Fibroblast of gingiva (primary cell): ENCODE data around the gene METTL27.
"Not testable (repeated sequence)": the region's sequence is repeated elsewhere in the genome, so short reads cannot be mapped to it uniquely, and the experiment has no call there.

ENCODE experiments used
- DNase-seq: peaks from one replicate; pipeline ENCODE4 v3.0.0-alpha.2; 2011; ENCODE audit warnings: low read depth

Gene METTL27

DNA sequence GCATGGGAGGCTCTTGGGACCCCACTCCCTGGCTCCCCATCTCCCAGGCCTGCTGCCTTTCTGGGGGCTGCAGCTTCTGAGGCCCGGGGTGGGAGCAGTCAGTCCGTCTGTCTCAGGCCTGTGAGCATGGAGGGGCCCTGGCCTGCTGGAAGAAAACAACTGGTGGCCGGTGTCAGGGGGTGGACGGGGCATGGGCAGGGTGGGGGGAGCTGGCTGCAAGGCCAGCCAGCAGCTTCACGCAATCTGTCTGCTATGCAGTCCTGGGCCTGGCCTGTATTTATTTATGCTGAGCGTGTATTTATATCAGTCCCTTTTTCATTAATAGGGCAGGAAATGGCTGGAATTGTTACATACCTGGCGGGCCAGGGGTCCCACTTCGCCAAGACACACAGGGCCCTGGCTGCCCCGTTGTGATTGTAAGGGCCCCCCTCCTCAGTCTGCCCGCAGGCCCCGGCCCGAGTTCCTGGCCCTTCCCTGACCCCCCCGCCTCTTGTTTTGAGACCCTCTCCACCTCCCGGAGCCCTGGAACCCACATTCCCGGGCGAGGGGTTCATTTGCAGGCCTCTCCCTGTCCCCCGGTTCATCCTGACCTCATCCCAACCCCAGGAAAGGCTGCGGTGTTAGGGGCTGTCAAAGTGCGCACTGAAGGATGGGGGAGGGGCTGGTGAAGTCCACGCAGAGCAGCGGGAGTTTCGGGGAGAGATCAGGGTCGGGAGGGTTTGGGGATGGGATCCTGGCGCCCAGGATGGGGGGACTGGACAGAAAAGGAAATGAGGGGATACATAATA, 26.9 kb upstream of the METTL27 start:
- no peak for DNase-seq

DNA sequence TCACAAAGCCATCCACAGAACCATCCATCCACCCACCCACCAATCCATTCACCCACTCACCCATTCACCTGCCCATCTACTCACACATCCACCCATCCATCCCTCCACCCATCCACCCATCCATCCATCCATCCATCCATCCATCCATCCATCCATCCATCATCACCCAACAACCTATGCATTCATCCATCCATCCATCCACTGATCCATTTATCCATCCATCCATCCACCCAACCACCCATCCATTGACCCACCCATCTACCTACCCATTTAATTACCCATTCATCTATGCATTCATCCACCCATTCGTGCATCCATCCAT, 24.1 kb upstream of the METTL27 start:
- no peak for DNase-seq

DNA sequence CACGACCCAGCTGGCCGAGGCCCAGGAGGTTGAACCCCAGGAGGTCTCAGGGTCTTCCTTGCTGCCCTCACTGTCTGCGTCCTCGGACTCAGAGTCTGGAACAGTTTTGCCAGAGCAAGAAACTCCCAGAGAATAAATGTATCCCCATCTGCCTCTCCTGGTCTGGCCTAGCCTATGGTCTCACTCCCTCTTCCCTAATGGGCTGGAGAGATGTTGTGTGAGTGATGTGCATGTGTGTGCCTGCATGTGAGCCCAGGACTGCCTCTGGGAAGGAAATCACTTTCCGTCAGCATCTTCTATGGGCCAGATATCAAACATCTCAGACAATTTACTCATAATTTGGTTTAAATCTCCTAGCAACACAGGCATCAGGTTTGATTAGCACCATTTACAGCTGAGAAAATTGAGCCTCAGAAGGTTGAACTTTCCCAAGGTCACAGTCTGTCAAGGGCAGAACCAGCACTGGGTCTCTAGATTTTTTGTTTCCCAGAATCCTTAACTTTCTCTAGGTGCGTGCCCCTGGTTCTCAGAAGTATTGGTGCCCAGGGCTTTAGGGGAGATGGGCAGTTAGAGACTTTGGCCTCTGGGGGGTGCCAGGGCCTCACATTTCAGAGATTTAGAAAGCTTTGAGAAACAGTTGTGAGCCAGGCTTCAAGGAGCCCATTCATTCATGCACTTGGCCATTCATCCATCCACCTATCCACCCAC, 23.6 kb upstream of the METTL27 start:
- DNase-seq = peak; percentile 46

DNA sequence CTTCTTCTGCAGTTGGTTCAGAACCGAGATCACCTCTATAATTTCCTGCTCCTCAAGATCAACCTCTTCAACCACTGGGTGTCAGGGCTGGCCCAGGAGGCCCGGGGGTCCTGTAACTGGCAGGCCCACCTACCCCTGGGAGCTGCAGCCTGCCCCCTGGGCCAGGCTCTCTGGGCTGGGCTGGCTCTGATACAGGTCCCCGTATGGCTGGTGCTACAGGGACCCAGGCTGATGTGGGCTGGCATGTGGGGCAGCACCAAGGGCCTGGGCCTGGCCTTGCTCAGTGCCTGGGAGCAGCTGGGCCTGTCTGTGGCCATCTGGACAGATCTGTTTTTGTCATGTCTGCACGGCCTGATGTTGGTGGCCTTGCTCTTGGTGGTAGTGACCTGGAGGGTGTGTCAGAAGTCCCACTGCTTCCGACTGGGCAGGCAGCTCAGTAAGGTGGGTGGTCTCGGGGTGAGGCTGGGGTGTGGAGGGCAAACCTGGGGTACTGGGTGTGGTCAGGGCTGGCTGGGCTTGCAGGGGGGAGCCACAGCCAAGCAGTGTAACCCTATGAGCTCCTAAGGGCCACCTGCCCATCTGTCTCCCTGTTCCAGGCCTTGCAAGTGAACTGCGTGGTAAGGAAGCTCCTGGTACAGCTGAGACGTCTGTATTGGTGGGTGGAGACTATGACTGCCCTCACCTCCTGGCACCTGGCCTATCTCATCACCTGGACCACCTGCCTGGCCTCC, 22.8 kb upstream of the METTL27 start:
- DNase-seq = no peak

DNA sequence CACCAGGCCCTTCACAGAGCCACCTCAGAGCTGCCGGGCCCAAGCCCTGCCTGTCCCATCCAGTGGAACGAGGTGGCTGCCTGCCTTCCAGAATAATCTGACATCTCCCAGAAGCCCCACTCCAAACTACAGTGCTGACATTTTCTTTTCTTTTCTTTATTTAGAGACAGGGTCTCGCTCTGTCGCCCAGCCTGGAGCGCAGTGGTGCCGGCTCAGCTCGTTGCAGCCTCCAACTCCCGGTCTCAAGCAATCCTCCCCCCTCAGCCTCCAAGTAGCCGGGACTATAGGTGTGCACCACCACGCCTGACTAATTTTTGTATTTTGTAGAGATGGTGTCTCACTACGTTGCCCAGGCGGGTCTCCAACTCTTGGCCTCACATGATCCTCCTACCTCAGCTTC, 19.0 kb upstream of the METTL27 start:
- no peak for DNase-seq

DNA sequence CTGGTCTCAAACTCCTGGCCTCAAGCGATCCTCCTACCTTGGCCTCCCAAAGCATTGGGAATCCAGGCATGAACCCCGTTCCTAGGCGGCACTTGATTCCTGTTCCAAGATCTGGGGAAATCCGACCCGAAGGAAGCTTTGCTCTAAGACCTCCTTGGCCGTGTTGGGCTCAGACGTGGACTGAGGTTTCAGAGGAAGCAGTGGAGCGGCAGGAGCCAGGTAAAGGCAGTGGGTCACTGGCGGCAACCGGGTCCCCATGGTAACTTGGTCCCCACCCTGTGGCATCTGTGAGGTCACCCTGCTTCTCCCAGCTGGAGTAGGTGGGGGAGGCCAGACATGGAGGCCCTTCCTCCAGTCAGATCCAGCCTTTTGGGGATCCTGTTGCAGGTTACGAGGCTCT, 18.5 kb upstream of the METTL27 start, which contains the start of gene TMEM270:
TMEM270 (plus strand) TSS at position 301 of the 400 bp plus-strand sequence; CDS start at position 337, 36 bp downstream.
- no peak for DNase-seq

DNA sequence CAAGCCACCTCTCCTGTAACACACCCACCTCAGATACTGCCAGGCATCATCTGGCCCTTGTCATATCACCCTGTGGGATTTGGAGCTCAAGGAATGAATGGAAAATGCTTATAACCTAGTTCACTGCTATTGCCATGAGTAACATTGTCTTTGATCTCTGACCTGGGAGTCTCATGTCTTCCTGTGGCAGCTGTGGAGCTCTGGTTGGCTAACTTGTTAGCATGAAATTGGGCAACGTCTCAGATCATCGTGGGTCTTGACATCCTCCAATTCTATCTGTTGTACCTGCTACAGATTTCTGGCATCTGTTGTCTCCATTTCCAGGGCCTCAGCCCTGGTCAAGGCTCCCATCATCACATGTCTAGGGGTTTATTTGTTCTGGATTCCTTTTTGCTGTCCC, 16.5 kb upstream of the METTL27 start:
- DNase-seq = no peak

DNA sequence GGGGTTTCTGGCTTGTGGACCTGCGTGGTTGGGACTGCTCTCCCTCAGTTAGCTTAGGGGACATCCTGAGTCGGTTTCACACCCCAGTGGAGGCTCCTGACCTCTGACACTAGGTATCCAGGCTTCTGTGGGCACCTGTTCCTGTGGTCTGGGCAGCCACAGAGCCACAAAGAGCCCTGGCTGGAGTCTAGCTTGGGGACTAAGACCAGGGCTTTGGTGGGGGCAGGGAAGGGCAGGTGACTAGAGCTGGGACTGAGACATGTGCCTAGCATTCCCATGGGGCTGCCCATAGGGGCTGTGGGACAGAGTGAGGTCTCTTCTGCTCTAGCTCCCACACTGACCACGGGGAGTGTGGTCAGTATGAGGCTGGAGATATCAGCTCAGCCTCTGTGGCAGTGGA, 14.6 kb upstream of the METTL27 start:
- DNase-seq = no peak

DNA sequence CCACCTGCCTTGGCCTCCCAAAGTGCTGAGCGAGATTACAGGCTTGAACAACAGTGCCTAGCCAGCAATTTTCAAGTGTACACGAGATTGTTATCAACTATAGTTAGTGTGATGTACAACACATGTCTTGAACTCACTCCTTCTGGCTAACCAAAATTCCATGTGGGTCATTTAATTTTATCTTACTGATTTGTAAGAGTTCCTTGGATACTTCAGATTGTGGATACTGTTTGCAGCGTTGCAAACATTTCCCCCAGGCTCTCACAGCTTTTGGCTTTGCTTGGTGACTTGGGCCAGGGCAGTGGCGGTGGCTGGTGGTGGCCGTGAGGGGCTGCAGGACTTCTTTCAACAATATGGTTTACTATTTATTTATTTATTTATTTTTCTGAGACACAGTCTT, 10.2 kb upstream of the METTL27 start:
- DNase-seq = no peak

DNA sequence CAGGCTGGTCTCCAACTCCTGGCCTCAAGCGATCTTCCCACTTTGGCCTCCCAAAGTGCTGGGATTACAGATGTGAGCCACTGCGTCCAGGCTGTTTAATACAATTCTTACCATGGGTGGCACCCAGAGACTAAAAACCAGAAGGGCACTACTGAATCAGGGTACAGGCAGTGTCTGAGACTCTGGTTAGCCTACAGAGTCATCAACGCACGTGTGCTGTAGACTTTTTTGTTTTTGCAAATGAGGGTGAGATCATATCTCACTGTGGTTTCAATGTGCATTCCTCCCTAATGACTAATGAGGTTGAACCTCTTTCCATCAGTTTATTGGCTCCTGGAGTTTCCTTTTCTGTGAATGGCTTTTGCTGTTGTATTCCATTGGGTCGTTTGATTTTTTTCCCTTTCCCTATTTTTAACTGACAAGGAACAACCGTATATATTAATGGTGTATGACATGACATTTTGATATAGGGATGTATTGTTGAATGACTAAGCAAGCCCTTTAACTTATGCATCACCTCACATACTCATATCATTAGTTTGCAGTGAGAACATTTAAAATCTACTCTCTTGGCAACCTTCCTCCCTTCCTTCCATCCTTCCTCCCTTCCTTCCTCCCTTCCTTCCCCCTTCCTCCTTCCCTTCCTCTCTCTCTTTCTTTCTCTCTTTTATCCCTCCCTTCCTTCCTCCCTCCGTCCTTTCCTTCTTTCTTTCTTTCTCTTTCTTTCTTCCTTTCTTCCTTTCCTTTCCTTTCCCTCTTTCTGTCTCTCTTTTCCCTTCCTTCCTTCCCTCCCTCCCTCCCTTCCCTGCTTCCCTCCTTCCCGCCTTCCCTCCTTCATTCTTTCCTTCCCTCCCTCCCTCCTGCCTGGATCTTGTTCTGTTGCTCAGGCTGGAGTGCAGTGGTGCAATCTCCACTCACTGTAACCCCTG, 9.4 kb upstream of the METTL27 start:
- DNase-seq = peak; percentile 91

DNA sequence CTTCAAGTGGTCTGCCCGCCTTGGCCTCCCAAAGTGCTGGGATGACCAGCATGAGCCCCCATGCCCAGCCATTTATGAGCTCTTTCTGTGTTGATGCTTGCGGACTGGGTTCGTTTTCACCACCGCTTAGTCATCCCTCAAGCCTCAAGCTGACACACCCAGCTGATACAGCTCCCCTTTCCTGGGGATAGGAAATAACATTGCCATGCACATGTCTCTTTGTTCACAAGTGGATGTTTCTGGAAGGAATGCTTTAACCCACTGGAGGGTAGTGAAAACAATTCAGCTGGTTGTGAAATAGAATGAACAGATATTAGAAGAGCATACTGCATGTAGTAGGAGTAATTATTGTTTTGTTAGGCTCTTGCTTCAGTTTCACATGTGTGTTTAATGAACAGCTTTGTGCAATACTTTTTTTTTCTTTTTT, 8.5 kb upstream of the METTL27 start:
- DNase-seq = peak; percentile 99

DNA sequence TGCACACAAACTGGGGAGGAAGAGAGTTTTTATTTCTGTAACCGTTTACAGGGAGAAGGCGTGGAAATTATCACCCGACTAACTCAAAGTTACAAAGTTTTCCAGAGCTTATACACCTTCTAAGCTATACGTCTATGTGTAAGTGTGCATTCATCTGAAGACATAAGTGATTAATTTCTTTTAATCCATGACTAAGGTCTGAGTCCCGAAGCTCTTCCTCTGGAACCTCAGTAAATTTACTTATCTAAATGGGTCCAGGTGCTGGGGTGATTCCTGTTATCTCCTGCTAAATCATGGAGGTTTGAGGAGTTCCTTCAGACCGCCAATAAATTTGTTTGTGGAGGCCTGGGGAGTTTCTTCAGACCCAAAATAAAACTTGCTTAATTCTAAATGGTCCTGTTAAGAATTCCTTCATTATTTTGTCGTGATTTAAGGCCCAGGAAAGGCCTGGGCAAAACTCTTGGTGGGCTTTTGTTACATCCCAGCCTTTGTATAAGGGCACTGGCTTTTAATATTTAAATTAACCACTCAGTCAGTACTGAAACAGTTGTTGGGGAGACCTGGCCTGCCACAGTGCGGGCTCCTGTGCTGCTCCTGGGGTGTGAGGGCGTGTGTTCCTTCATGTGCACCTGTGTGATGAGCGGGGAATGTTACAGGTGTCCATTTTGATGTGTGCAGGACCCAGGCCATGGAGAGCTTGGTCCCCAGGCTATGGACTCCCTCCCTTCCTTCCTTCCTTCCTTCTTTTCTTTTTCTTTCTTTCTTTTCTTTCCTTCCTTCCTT, 5.8 kb upstream of the METTL27 start:
- no peak for DNase-seq

DNA sequence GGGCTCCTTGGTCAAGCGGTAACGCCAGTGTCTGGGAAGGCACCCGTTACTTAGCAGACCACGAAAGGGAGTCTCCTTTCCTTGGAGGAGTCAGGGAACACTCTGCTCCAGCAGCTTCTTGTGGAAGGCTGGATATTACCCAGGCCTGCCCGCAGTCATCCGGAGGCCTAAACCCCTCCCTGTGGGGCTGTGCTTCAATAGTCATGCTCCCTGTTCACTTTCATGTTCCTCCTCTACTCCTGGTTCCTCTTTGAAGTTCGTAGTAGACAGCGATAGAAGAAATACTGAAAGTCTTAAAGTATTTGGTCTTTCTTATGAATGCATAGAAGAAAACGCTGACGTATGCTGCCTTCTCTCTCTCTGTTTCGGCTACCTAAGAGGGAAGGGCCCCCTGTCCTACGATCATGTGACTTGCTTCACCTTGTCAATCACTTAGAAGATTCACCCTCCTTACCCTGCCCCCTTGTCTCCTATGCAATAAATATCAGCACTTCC, 3.4 kb upstream of the METTL27 start:
- not testable (repeated sequence) for DNase-seq

DNA sequence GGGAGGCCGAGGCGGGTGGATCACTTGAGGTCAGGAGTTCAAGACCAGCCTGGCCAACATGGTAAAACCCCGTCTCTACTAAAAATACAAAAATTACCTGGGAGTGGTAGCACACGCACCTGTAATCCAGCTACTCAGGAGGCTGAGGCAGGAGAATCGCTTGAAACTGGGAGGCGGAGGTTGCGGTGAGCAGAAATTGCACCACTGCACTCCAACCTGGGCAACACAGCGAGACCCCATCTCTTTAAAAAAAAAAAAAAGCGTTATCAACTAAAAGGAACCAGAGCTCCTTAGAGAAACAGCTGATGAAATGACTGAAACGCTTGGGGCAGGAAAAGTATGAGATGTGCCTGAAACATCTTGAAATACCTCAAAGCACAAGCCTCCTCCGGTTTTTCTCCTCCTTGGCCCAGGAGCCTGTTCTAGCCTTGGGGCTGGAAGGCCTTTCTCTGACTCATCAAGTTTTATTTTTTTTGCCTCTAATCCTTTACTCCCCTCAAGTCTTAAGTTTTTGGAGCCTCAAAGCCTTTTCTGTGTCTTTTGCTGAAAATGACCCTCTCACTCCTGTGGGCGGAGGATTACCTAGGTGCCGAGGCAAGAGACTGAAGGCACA, 2.6 kb upstream of the METTL27 start:
- DNase-seq = peak; percentile 51

DNA sequence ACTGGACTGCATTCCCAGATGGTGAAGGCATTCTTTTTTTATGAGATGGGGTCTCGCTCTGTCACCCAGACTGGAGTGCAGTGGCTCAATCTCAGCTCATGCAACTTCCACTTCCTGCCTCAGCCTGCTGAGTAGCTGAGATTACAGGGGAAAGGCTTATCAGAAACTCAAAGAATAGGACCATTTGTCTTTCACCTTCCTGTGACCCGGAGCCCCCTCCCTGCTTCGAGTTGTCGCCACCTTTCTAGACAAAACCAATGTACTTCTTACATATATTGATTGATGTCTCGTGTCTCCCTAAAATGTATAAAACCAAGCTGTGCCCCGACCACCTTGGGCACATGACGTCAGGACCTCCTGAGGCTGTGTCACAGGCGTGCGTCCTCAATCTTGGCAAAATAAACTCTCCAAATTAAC, 1.8 kb upstream of the METTL27 start:
- no peak for DNase-seq

DNA sequence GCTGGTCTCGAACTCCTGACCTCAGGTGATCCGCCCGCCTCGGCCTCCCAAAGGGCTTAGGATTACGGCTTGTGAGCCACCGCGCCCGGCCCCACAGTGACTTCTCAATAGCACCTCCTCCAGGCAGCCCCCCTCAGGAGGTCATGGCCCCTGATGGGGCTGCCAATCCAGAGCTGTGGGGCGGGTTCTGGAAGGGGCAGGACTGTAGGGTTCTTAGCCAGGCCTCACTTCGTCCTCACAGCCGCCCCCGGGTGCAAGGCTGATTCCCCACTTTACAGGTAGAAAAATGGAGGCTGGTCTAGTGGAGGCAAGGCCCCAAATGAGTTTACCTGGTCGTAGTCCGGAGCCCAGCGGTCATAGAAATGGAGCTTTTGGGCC, 638 bp downstream of the METTL27 start:
- DNase-seq = no peak

DNA sequence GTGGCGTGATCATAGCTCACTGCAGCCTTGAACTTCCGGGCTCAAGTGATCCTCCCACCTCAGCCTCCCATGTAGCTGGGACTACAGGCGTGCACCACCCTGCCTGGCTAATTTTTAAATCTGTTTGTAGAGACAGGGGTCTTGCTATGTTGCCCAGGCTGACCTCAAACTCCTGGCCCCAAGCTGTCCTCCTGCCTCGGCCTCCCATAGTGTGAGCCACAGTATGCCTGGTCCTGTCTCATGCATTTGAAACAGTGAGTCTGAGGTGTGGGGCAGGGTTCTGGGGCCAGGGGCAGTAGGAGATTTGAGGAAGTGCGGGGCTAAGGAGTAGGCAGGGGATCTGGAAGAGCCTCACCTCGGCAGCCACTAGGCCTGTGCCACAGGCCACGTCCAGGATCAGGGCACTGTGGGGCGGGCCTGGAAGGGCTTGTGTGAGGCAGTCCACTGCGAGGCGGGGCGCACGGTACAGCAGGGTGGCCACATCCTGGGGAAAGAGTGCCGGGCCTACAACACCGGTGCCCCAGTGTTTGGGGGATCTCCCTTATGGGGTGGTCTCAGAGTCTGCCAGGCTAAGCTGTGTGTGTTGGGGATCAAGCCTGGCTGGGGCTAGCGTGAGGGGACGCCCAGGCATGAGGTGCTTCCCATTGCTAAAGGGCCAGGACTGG, 1.5 kb downstream of the METTL27 start:
- no peak for DNase-seq

DNA sequence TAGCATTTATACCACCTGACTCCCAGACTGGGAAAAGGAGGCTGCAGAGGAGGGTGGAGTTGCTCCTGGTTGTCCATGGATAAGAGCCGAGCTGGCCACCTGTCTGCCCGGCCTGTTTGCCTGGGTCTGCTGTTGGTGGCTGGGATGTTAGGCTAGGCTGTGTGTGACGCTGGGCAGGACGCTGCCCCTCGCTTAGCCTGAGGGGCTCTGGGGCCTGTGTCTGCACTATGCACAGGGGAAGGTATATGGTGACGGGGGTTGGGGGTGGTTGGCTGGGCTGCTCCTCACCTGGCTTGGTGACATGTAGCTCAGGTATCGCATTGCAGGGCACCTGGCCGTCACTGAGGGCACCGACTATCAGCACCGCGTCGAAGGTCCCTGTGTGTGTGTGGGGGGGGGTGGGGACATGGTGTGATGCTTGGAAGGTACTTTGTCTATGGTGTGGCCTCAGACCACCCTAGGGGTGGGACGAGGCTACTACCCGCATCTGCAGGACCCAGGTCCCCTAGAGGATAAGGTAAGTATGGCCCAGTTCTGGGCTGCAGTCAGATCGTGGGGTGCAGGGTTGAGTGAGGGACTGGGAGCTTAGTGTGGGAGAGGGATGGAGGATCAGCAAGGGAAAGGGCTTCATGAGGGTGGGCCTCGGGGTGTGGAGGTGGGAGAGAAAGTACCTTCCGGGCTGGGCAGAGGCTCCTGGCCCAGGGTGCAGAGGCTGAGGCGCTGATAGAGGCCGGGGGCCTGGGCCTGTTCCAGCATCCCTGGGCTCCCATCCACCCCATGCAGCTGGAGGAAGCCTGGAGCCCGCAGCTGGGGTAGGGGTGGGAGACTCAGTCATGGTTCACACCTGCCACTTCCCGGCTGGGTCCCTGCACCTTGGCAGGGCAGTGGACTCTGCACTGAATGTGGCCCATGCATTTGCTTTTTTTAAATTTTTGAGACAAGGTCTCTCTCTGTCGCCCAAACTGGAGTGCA, 2.3 kb downstream of the METTL27 start:
- DNase-seq = no peak

DNA sequence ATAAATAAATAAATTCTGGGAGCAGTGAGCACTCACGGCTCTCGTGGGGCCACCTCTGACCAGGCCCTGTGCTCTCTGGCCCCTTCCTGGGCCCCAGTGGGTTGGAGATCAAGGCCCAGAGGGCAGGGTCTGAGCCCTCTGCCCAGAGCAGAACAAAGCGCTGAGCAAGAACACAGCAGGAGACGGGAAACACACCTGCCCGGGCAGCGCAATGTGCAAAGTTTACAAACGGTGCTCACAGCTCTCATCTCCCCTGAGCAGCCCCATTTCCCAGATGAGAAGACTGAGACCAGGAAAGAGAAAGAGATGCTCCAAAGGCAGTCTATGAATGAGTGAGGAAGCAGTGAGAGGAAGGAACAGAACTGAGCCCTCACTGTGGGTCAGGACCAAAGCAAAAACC, 3.0 kb downstream of the METTL27 start:
- no peak for DNase-seq
